Nephron (organoid): ENCODE results near the gene EPHA7.

Experiments used
- H3K27ac Mint-ChIP-seq, 3 experiments: 2 replicates each; pipeline ENCODE4 v1.8.0; 2020; ENCODE audit warnings: mixed read lengths in 3 of 3, mild to moderate bottlenecking in 2 of 3, moderate library complexity in 1 of 3
- H3K27me3 Mint-ChIP-seq: 2 replicates; pipeline ENCODE4 v1.8.0; 2021; ENCODE audit warnings: low read depth, mild to moderate bottlenecking, moderate library complexity, mixed read lengths
- H3K36me3 Mint-ChIP-seq: 2 replicates; pipeline ENCODE4 v1.8.0; 2020; ENCODE audit warnings: low read depth, mixed read lengths
- H3K4me1 Mint-ChIP-seq: 2 replicates; pipeline ENCODE4 v1.8.0; 2020; ENCODE audit warnings: mixed read lengths
- H3K4me3 Mint-ChIP-seq, 3 experiments: 2 replicates each; pipeline ENCODE4 v1.8.0; 2020; ENCODE audit warnings: mild to moderate bottlenecking in 3 of 3, mixed read lengths in 3 of 3, moderate library complexity in 2 of 3
- H3K9me3 Mint-ChIP-seq: 2 replicates; pipeline ENCODE4 v1.8.0; 2020; ENCODE audit warnings: mixed read lengths
- TF ChIP-seq, protein P1 (sequence below), 3 experiments: fragments of 200-600 bp; sonication (generic); IDR thresholded peaks; one replicate each; pipeline ENCODE4 v1.5.0; 2021; ENCODE audit warnings: antibody characterized with exemption in 3 of 3; ENCODE audit not compliant: unreplicated experiment in 3 of 3

EPHA7 gene

DNA sequence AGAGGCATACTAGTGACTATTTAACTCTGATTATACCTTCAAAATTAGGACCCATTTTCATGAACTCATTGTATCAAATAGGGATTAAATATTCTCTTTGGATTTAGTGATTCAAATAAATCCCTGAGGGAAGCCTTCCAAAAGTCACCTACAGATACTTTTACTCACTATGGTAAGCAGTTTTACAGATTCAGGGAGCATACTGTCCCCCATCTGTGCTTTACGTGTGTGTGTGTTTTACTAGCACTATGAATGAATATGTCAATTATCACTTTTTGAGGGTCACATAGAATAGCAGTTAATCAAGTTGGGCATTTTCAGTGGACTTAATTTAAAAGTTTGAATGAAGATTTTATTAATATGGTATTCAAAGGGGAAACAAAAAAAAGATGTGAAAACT lies 96.7 kb downstream of the EPHA7 start:
- H3K4me1 Mint-ChIP-seq: no peaks in the 10 kb centered on the region
- no peak overlapping the region for H3K27ac Mint-ChIP-seq
- H3K36me3 Mint-ChIP-seq: peaks cover 5% of the 10 kb centered on the region
- H3K27me3 Mint-ChIP-seq: no peaks in the 10 kb centered on the region
- TF ChIP-seq, protein P1, sequence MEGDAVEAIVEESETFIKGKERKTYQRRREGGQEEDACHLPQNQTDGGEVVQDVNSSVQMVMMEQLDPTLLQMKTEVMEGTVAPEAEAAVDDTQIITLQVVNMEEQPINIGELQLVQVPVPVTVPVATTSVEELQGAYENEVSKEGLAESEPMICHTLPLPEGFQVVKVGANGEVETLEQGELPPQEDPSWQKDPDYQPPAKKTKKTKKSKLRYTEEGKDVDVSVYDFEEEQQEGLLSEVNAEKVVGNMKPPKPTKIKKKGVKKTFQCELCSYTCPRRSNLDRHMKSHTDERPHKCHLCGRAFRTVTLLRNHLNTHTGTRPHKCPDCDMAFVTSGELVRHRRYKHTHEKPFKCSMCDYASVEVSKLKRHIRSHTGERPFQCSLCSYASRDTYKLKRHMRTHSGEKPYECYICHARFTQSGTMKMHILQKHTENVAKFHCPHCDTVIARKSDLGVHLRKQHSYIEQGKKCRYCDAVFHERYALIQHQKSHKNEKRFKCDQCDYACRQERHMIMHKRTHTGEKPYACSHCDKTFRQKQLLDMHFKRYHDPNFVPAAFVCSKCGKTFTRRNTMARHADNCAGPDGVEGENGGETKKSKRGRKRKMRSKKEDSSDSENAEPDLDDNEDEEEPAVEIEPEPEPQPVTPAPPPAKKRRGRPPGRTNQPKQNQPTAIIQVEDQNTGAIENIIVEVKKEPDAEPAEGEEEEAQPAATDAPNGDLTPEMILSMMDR (IDR thresholded peaks at IDR 0.05; ENCODE audit: unreplicated experiment in 3 of 3): no peak
- no peak overlapping the region for H3K4me3 Mint-ChIP-seq
- no peaks in the 10 kb centered on the region for H3K9me3 Mint-ChIP-seq

DNA sequence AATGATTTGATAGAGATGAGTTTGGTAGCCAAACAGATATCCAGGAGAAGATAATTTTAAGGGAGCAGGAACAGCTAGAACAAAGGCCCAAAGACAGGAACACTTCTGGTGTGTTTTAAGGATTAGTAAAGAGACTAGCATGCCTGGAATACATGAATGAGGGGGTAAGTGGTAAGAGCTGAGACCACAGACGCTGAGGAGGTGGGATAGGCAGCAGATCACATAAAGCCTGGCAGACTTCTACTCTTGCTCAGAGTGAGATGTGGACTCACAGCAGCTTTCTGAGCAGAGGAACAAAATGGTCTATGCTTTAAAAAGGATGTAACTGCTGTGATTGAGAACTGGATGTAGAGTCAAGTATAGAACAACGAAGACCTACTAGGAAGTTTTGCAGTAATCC lies 100.1 kb downstream of the EPHA7 start:
- no peaks in the 10 kb centered on the region for H3K9me3 Mint-ChIP-seq
- no peak overlapping the region for H3K4me3 Mint-ChIP-seq
- H3K36me3 Mint-ChIP-seq: no peaks in the 10 kb centered on the region
- H3K4me1 Mint-ChIP-seq: no peaks in the 10 kb centered on the region
- no peak overlapping the region for H3K27ac Mint-ChIP-seq
- TF ChIP-seq, protein P1 (IDR thresholded peaks at IDR 0.05; ENCODE audit: unreplicated experiment in 3 of 3): no peak
- no peaks in the 10 kb centered on the region for H3K27me3 Mint-ChIP-seq

GRCh38 chr6:93318121-93318520 lies 101.2 kb downstream of the EPHA7 start:
- Mint-ChIP-seq H3K27ac (no peak overlapping the region), H3K4me3 (no peak overlapping the region), H3K4me1 (no peaks in the 10 kb centered on the region), H3K9me3 (no peaks in the 10 kb centered on the region), H3K36me3 (no peaks in the 10 kb centered on the region), H3K27me3 (no peaks in the 10 kb centered on the region)
- TF ChIP-seq, protein P1 (IDR thresholded peaks at IDR 0.05; ENCODE audit: unreplicated experiment in 3 of 3): no peak

GRCh38 chr6:93317592-93317991 lies 101.8 kb downstream of the EPHA7 start:
- Mint-ChIP-seq H3K4me1 (no peaks in the 10 kb centered on the region), H3K27ac (no peak overlapping the region), H3K9me3 (no peaks in the 10 kb centered on the region), H3K36me3 (peaks cover 2% of the 10 kb centered on the region), H3K4me3 (no peak overlapping the region), H3K27me3 (no peaks in the 10 kb centered on the region)
- TF ChIP-seq, protein P1 (IDR thresholded peaks at IDR 0.05; ENCODE audit: unreplicated experiment in 3 of 3): no peak

- Mint-ChIP-seq H3K9me3 (no peaks in the 10 kb centered on the region), H3K4me3 (no peak overlapping the region), H3K4me1 (no peaks in the 10 kb centered on the region), H3K27me3 (no peaks in the 10 kb centered on the region), H3K27ac (no peak overlapping the region), H3K36me3 (peaks cover 16% of the 10 kb centered on the region)
- TF ChIP-seq, protein P1 (IDR thresholded peaks at IDR 0.05; ENCODE audit: unreplicated experiment in 3 of 3): no peak
Measured at GRCh38 chr6:93307505-93308409, 111.6 kb downstream of the EPHA7 start.

DNA sequence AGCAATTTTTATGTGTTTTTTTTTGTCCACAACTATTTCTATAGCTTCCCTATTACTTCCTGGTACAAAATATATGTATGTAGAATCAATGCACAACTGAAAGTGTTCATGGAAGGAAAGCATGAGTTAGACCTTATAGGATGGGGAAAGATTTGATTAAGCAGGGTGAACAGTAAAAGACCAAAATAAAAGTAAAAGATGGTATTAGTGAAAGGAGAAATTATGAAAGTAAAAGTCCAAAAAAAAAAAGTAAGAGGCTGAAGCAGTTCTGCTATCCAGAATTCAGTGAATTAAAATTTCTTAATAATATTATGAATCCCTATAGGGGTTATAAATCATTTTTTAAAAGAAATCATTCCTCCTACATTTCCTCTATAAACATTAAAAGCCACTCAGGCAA lies 114.3 kb downstream of the EPHA7 start:
- H3K27me3 Mint-ChIP-seq: no peaks in the 10 kb centered on the region
- H3K4me3 Mint-ChIP-seq: no peak overlapping the region
- no peaks in the 10 kb centered on the region for H3K9me3 Mint-ChIP-seq
- H3K27ac Mint-ChIP-seq: no peak overlapping the region
- no peaks in the 10 kb centered on the region for H3K36me3 Mint-ChIP-seq
- TF ChIP-seq, protein P1 (IDR thresholded peaks at IDR 0.05; ENCODE audit: unreplicated experiment in 3 of 3): no peak
- no peaks in the 10 kb centered on the region for H3K4me1 Mint-ChIP-seq
